DMS53 treated with DMSO at 0.1 percent for 48 hours (cell line): ENCODE measurements around the gene CARS2.
"Not testable (repeated sequence)": the region's sequence is repeated elsewhere in the genome, so short reads cannot be mapped to it uniquely, and the experiment has no call there.

ENCODE experiments used
- DNase-seq: peaks from one replicate; lab custom pipeline; 2025; ENCODE audit not compliant: unreplicated experiment; lab: John Stamatoyannopoulos, UW

The CARS2 gene

DNA sequence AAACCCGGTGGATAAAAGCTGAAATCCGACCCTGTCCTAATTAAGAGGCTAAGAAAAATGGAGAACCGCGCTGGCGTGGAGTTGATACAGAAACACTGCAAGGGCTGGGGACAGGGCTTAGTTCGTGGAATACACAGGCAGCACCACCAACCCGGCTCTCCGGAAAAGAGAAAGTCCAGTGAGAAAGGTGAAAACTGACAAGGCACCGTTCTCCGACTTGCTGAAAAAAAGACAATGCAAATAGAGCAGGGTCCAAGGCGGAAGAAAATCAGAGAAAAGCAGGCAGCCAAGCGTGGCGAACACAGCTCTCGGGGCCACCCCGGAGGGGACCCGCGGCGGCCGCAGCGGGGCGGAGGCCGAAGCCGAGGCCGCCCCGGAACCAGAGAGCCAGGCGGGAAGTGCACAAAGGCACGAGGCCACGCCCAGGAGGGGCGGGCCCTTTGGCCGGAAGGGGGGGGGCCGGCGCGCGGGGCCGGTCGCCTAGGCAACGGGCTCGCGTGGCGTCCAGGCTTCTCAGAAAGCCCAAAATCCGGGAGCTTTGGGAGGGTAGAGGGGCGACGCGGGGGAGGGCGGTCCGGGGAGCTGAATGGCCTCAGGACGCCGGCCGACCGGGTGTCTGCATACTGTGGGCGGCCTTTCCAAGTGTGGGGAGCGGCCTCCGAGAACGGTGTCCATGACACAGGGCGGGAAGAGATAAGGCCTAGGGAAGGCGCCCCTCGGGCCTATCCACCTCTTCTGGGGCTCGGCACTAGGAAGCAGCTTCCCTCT lies 6.3 kb upstream of the CARS2 start:
- peak; percentile 15 for DNase-seq

DNA sequence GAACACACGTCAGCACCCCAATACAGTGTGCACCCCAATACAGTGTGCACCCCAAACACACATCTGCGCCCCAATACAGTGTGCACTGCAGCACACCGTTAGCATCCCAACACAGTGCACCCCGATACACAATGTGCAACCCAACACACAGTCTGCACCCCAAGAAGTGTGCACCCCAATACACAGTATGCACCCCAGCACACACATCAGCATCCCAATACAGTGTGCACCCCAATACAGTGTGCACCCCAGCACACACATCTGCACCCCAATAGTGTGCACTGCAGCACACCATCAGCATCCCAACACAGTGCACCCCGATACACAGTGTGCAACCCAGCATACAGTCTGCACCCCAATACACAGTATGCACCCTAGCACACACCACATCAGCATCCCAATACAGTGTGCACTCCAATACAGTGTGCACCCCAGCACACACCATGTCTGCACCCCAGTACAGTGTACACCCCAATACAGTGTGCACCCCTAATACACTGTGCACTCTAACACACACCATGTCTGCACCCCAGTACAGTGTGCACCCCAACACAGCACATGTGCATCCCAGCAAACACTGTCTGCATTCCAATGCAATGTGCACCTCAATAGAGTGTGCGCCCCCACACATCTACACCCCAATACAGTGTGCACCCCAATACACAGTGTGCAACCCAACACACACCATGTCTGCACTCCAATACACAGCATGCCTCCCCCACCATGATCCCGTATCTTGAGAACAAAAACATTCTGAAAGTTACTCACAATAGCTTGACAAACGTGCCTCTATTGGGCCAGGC lies 855 bp upstream of the CARS2 start:
- DNase-seq = no peak

DNA sequence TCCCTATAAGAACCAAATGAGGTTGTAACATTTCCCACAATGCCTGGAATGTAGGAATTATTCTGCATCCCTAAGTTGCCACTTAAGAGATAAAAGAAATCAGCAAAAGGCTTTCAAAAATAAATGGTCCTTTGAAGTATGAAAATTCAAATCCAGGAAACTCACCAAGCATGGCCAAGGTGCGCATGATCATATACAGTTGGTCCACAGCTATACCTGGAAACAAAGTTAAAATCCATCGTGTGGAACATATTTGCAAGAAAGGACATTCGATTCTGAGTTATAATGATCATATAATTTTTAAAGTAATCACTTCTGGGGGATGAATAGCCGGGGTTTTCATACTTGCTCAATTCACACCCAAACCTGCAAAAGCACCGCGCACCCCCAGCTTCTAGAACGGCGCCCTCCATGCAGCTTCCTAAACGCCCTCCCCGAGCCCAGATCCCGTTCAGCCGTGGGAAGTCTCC lies 525 bp downstream of the CARS2 start:
- DNase-seq = no peak

DNA sequence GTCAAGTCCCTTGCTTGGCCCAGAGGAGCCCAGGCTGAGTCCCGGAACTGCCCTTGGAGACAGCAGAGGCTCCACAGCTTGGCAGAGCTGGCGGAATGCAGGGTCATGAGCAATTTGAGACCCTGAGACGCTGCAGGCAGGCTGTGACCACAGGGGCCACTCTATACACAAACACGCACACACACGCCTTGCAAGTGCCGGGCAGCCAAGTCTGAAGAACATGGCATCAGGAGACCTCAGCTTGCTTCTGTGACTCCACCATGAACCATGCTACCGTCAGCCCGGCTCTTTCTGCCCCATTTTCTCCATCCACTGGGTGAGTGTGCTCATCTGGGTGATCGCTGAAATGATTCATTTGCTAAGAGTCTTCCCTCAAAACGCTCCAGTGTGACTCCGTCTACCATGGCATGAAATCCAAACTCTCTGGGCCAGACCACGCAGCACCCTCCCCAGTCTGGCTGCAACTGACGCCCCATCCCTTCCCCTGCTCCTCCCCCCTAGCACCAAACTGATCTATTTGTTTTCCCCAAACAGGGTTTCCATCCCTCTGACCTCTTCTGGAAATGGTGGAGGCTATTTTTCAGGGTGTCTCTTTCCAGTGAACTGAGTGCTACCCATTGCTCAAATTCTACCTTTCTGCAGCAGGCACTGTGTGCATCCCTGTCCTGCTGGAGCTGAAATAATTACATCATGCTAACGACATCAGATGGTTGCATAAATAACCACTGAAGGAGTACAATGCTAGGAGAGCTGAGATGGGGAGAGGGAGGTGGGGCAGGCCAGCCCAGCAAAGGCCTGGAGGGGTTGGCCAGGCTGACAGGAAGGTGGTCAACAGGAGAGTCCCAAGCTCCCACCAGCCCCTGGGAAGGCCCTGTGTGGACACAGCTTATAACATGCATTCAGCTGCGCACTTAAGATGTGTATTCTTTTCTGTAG lies 3.1 kb downstream of the CARS2 start:
- DNase-seq = no peak

DNA sequence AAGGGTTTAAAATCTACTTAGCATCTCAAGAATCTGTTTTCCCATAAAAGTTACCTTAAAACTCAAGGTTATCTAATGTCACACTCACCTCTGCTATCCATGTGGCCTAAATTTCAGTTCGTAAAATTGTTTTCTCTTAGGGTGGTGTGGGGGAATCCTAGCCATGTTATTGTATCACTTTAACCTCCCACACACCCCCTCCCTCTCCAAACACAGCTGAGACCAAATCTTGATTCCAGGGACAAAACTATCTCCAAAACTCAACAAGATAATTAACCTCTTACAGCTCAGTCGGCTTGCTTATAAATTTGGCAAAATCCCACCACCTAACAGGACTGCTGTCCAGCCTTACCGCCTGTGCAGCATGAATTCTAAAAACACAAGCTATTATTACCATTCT lies 3.8 kb downstream of the CARS2 start:
- DNase-seq = no peak

DNA sequence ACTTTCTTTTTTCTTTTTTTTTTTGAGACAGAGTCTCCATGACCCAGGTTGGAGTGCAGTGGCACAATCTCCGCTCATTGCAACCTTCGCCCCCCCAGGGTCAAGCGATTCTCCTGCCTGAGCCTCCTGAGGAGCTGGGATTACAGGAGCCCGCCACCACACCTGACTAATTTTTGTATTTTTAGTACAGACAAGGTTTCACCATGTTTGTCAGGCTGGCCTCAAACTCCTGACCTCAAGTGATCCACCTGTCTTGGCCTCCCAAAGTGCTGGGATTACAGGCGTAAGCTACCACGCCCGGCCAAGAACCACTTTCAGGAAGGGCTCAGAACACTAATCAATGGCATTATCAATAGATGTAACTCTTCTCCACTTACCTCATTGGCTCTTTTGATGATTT lies 4.9 kb downstream of the CARS2 start:
- DNase-seq = not testable (repeated sequence)

DNA sequence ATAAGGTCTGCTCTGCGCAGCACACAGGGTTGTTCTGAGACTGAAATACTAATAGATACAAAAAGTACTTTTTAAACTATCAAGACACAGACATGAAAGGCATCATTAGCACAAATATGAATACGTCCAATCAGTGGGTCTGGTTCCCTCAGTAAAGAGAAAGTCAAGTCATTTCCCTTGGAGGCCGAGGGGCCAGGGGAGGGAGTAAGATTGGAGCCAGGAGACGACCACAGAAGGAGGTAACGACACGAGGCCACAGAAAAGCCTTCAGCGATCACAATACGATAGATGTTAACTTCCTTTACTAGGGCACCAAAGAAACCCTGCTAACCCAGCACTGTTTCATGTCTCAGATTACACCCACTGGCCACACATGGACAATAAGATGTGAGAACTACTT lies 5.3 kb downstream of the CARS2 start:
- DNase-seq = no peak

DNA sequence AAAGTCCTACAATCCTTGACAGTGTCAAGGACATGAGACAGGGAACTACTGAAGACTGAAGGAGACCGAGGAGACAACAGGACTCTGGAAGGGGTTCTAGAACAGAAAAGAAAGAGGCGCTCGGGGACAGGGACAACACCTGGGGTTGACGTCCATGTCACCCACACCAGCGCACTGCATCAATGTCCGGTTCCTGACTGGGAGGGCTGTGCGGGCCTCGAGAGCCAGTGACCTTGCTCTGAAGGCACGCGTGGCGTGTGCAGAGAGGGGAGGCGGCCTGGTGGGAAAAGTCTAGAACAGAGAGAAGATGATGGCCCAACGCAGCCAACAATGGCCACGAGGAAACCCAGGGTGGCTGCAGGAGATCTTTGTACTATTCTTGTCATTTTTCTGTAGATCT lies 5.7 kb downstream of the CARS2 start:
- no peak for DNase-seq

DNA sequence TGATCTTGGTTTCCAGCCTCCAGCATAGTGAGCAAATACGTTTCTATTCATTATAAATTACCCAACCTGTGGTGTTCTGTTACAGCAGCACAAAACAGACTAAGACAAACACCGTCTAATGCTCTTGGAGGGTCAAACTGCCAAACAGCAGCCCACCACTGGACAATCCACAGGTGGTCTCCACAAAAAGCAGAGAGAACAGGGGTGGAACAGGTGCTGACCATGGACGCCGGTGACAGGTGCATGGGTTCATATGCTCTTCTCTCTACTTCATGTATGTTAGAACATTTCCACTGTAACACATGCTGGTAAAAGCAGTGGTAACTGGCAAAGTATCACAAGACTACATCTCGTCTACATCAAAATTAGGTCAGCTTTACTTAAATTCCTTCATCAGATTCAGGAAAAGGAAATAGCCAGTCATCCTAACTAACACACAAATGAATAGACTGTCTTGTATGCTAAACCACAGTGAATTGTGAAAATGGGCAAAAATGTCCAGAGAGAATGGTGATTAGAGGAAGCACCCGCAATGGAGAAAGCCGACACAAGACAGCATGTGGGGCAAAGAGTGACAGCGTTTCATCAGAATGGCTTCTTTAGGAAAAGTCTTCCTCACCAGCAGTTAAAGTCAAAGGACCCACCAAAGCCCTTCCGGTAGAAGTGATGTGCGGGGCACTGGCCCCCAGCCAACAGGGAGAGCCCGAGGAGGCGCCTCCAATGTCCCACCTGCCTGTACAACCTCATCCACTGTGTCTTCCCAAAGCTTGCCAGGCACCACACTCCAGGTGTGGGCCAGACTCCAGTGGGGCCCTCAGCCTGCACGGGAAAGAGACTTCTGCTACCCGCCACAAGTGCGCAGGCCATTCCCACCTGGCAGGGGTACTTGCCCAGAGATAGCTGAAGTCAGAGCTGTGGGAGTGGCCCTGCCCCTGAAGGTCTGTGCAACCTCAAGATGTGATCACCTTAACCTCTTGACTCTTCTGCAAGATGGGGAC lies 6.5 kb downstream of the CARS2 start:
- no peak for DNase-seq

DNA sequence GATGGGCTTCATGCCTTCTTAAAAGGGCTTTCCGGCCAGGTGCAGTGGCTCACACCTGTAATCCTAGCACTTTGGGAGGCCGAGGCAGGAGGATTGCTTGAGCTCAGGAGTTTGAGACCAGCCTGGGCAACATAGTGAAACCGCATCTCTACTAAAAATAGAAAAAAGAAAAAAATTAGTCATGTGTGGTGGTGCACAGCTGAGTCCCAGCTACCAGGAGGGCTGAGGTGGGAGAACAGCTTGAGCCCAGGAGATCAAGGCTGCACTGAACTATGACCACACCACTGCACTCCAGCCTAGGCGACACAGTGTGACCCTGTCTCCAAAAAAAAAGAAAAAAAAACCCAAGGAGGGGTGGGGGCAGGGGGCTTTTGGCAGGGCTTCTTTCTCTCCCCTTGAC lies 7.2 kb downstream of the CARS2 start:
- DNase-seq = no peak

DNA sequence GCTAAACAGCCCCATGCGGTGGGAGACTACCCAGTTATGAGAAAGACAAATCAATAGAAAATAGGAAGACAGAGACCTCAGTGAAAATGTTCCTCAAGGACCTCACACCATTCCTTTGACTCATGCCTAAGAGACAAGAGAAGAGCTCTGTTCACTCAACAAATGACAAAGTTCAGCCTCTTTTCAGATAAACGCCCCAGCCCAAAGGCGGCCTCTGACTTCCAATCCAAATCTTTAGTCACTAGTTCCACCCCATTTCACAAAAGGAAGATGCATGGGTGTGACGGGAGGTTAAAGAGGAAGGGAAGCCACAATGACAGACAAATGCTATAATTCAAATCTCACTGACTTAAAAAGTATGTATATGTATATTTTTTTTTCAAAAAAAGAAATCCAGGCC lies 8.1 kb downstream of the CARS2 start:
- no peak for DNase-seq

DNA sequence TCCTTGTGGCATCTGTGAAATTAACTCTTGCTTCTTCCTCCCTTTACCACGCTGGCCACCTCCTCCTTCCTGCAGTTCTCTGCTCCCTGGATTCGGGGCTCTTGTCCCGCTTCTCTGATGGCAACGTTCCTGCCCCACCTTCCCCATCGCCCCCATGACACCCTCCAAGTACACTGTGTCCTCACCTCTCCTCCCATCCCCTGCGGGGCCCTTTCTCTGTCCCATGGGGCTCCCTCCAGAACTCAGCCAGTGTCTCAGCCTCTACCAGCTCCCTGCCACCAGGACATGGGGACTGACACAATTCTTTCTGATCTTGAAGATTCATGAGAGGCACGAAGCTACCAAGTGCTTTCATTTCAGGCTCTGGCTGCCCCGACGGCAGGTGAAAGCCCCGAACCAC lies 9.1 kb downstream of the CARS2 start:
- DNase-seq = no peak

DNA sequence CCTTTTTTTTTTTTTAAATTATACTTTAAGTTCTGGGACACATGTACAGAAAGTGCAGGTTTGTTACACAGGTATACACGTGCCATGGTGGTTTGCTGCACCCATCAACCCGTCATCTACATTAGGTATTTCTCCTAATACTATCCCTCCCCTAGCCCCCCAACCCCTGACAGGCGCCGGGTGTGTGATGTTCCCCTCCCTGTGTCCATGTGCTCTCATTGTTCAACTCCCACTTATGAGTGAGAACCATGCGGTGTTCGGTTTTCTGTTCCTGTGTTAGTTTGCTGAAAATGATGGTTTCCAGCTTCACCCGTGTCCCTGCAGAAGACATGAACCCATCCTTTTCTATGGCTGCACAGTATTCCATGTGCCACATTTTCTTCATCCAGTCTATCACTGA lies 10.1 kb downstream of the CARS2 start:
- not testable (repeated sequence) for DNase-seq

DNA sequence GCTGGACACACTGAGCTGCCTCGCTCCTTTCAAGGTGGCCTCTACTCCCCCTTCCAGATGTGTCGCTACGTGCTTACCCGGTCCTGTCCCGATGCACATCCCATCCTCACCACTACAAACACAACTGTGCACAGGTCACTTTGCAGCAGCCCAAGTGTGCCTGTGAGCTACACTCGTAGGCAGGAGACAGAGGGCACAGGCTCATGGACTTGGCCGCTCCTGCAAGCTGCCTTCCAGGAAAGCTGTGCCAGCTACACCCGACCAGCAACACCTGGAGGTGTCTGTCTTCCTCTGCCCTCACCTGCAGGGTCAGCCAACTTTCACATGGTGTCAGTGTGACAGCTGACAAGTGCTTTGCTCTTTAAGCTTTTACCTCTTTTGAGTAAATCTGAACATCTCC lies 15.4 kb downstream of the CARS2 start:
- DNase-seq = no peak

DNA sequence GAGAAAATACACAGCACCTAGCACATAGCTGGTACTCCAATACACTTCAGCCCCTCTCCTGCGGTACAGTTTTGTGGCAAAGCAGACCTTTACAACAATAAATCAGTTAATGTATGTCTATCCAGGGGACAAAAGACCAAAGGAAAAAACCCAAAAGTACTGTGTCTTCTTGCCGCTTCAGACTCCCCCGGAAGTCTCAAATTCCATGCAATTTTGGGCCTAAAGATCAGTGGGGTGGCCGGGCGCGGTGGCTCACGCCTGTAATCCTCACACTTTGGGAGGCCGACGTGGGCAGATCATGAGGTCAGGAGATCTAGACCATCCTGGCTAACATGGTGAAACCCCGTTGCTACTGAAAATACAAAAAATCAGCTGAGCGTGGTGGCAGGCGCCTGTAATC lies 16.2 kb downstream of the CARS2 start:
- DNase-seq = no peak

DNA sequence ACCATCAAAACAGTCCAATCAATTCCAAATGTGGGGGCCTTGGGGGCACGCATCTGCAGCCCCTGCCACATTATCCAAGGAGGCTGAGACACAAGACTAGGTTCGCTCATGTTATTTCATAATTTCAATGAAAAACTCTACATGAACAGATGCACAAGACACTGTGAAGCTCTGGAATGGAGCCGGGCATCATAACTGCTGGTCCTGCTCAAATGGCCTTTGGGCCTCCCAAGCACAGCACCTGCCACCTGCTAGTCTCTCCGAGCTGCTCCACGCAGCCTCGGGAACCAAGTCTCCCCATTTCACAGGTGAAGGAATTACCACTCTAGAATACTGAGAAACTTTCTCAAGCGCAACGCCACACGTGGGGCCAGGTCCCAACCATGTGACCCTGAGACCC lies 16.9 kb downstream of the CARS2 start:
- DNase-seq = no peak

DNA sequence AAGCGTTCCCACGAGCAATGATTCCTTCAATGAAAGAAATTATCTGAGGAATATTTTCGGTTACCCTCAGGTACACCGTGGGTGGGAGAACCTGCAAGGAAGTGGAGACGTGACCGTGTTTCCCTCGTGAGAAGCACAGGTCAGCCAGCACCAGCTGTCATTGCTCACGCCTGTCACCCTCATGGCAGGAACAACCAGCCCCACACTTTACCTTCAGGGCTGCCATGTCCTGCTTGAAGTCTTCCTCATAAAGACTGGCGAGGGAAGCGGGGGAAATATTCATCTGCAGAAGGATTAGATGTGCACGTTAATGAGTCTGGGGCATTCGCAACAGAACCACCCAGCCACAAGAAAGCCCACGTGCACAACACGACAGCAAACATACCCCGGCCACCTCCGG lies 18.2 kb downstream of the CARS2 start:
- DNase-seq = no peak

DNA sequence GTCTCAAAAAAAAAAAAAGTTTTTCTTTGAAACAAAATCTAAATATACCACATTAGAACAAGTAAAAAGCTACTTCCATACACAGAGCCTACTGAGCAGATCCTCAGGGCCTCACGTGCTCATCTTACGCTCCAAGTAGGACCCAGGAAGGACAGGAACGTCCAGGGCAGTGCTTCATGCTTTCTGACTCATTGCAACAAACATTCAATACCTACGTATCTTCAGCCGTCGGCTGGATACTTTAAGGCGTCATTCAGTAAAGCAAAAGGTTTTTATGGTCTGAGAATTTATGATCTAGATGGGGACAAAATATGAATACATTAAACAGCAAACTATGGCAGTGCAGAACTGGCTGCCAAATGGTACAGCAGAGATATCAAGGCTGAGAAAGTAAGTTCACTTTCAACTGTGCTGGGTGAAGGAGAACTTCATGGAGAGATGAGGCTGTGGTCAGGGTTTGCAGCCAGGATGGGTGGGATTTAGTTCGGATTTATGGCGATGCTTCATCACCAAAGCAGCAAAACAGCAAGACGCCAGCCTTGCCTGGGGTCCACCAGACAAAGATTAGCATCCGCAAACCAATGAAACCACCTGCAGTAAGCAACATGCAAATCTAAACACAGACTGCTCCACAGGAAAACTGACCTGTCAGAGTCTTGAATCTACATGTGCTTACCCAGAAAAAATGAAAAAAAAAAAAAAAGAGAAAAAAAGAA lies 20.5 kb downstream of the CARS2 start:
- no peak for DNase-seq

DNA sequence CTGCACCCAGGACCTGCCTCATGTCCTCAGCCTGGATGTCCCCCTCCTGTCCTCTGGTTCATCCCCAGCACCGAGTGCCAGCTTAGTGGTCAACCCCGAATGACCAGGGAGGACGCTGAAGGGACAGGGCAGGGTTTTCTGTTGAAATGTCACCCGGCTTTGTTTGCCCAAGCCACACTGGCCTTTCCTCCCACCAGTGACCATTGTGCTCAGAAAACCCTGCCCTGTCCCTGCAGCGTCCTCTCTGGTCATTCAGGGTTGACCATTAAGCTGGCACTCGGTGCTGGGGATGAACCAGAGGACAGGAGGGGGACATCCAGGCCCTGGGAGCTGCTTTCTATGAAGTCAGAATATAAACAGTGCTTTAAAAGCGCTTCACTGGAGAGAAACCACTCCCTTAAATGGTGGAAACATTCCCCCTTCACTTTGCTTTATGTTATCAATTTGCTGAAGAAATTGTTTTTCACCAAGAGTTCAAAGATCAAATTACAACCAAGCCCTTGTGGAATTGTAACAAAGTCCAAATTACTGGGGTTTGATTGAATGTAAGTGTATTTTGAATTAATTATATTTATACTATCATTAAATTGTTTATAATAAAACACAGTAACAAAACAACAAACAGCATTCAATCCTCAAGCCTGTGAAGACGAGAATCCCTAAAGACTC lies 21.4 kb downstream of the CARS2 start:
- no peak for DNase-seq
